GM12878 (cell line): ENCODE results near the gene NADSYN1. TPM values are rescaled to one million over a fixed set of nuclear protein-coding genes. Genes with fewer than 3 reads are reported as not detected.

Experiments
- ATAC-seq: fragments of 200-7000 bp; cut with Tn5 transposase; 3 replicates; pipeline ENCODE4 v1.9.1; 2020; ENCODE audit warnings: mild to moderate bottlenecking, moderate library complexity
- BruUV-seq: library from RNA; stranded (reverse); fragments of 400-500 nt; replicated peaks from 2 replicates; lab custom pipeline; 2021; lab: Mats Ljungman, UMichigan
- CTCF ChIA-PET: fragments of 300-600 bp; sonication (Branson Sonifier 250); formaldehyde crosslinking; extraction: SDS; loops from one replicate; lab custom pipeline; 2021; ENCODE audit warnings: inconsistent platforms; lab: Yijun Ruan, JAX
- POLR2A ChIA-PET: fragments of 350-600 bp; formaldehyde crosslinking; extraction: SDS; loops from one replicate; lab custom pipeline; 2021; ENCODE audit warnings: inconsistent platforms; lab: Charles Lee
- RAD21 ChIA-PET: fragments of 300-600 bp; sonication (Branson Sonifier 250); formaldehyde crosslinking; loops from one replicate; lab custom pipeline; 2023; ENCODE audit warnings: antibody characterized with exemption; ENCODE audit not compliant: unreplicated experiment; lab: Charles Lee
- SMC1A ChIA-PET: fragments of 300-600 bp; sonication (Branson Sonifier 250); formaldehyde crosslinking; loops from one replicate; lab custom pipeline; 2023; ENCODE audit not compliant: unreplicated experiment, uncharacterized antibody; lab: Charles Lee
- DNase-seq: peaks from one replicate; pipeline ENCODE4 v3.0.0-alpha.2; 2011; ENCODE audit warnings: low read depth, low spot score
- FAIRE-seq: peaks from 3 replicates; lab custom pipeline; 2011; peaks lifted over from hg19 to GRCh38; lab: Jason Lieb, UNC
- H2AFZ ChIP-seq: 2 replicates; pipeline ENCODE4 v1.6.0; 2011; ENCODE audit warnings: low read depth, low read length, control low read depth; ENCODE audit not compliant: control insufficient read depth
- H3K27ac ChIP-seq: 2 replicates; pipeline ENCODE4 v1.5.1; 2011; ENCODE audit warnings: control low read depth; ENCODE audit not compliant: control insufficient read depth, insufficient read depth
- H3K27me3 ChIP-seq, 2 experiments: replicated peaks in 1 of 2; 2 replicates each; pipeline versions ENCODE4 v1.6.0 to v1.6.1; 2011; ENCODE audit warnings: low read length in 1 of 2; ENCODE audit not compliant: control insufficient read depth in 2 of 2, insufficient read depth in 2 of 2
- H3K36me3 ChIP-seq, 2 experiments: 2 replicates each; pipeline ENCODE4 v1.5.1; 2011; ENCODE audit warnings: low read length in 1 of 2; ENCODE audit not compliant: control insufficient read depth in 2 of 2, insufficient read depth in 2 of 2
- H3K4me1 ChIP-seq: 2 replicates; pipeline ENCODE4 v1.6.1; 2011; ENCODE audit warnings: mild to moderate bottlenecking, low read length, moderate library complexity, mixed read lengths; ENCODE audit not compliant: control insufficient read depth, insufficient read depth
- H3K4me2 ChIP-seq: 2 replicates; pipeline ENCODE4 v1.6.0; 2011; ENCODE audit warnings: control low read depth; ENCODE audit not compliant: control insufficient read depth, insufficient read depth
- H3K4me3 ChIP-seq: fragments of 200-600 bp; sonication (generic); 2 replicates; pipeline ENCODE4 v1.5.1; 2016
- H3K79me2 ChIP-seq: 2 replicates; pipeline ENCODE4 v1.6.0; 2011; ENCODE audit warnings: low read length; ENCODE audit not compliant: control insufficient read depth, insufficient read depth
- H3K9ac ChIP-seq: 2 replicates; pipeline ENCODE4 v1.8.0; 2011; ENCODE audit warnings: low read length, control low read depth, mixed read lengths; ENCODE audit not compliant: control insufficient read depth, insufficient read depth
- H3K9me3 ChIP-seq: replicated peaks from 3 replicates; pipeline ENCODE4 v1.5.1; 2011; ENCODE audit warnings: mild to moderate bottlenecking, low read length; ENCODE audit not compliant: control insufficient read depth, insufficient read depth
- H4K20me1 ChIP-seq: 2 replicates; pipeline ENCODE4 v1.6.0; 2011; ENCODE audit not compliant: control insufficient read depth, insufficient read depth
- CBX5 ChIP-seq: sonication (generic); IDR thresholded peaks from 2 replicates; pipeline ENCODE4 v1.6.1; 2016; ENCODE audit warnings: low read depth, moderate library complexity, mild to moderate bottlenecking, inconsistent platforms
- CHD2 ChIP-seq: IDR thresholded peaks from 2 replicates; pipeline ENCODE4 v1.6.1; 2011; ENCODE audit warnings: low read depth, low read length, improper control_type of control experiment, borderline replicate concordance
- CREM ChIP-seq: IDR thresholded peaks from 2 replicates; pipeline ENCODE4 v1.6.1; 2014; ENCODE audit warnings: antibody characterized with exemption, low read depth
- ESRRA ChIP-seq: IDR thresholded peaks from 2 replicates; pipeline ENCODE4 v1.6.1; 2012; ENCODE audit warnings: mild to moderate bottlenecking, low read length, improper control_type of control experiment
- ETV6 ChIP-seq, 2 experiments: fragments of 450-650 bp in 1 of 2; IDR thresholded peaks in 1 of 2; conservative IDR thresholded peaks in 1 of 2; 2 replicates each; pipeline ENCODE4 v1.6.1; 2014; ENCODE audit warnings: antibody characterized with exemption in 1 of 2, borderline replicate concordance in 1 of 2, low read depth in 1 of 2, mild to moderate bottlenecking in 1 of 2, moderate library complexity in 1 of 2
- GATAD2B ChIP-seq: fragments of 450-650 bp; conservative IDR thresholded peaks from 2 replicates; pipeline ENCODE4 v1.6.1; 2017; ENCODE audit warnings: low read depth, mild to moderate bottlenecking, moderate library complexity
- IRF3 ChIP-seq: fragments of 450-650 bp; IDR thresholded peaks from 2 replicates; pipeline ENCODE4 v1.6.1; 2014; ENCODE audit warnings: mild to moderate bottlenecking
- IRF4 ChIP-seq: IDR thresholded peaks from 2 replicates; pipeline ENCODE4 v1.6.1; 2011; ENCODE audit warnings: low read depth, low read length
- NFYA ChIP-seq: IDR thresholded peaks from 2 replicates; pipeline ENCODE4 v1.6.1; 2011; ENCODE audit warnings: low read depth, mild to moderate bottlenecking, low read length, improper control_type of control experiment, borderline replicate concordance
- PRDM15 ChIP-seq: fragments of 450-650 bp; formaldehyde crosslinking; IDR thresholded peaks from 2 replicates; pipeline ENCODE4 v1.4.0; 2020; ENCODE audit warnings: mild to moderate bottlenecking, moderate library complexity
- SMC3 ChIP-seq: IDR thresholded peaks from 2 replicates; pipeline ENCODE4 v1.6.1; 2011; ENCODE audit warnings: low read length, improper control_type of control experiment, borderline replicate concordance
- SP1 ChIP-seq: IDR thresholded peaks from one replicate; pipeline ENCODE4 v1.6.1; 2011; ENCODE audit warnings: low read depth, low read length
- SRF ChIP-seq, 2 experiments: IDR thresholded peaks; 2 replicates each; pipeline ENCODE4 v1.6.1; 2011; ENCODE audit warnings: low read depth in 2 of 2, low read length in 2 of 2, mild to moderate bottlenecking in 1 of 2, moderate library complexity in 1 of 2
- TAF1 ChIP-seq: IDR thresholded peaks from 2 replicates; pipeline ENCODE4 v1.6.1; 2011; ENCODE audit warnings: mild to moderate bottlenecking, low read depth, low read length, borderline replicate concordance
- ZZZ3 ChIP-seq: IDR thresholded peaks from 2 replicates; pipeline ENCODE4 v1.6.1; 2011; ENCODE audit warnings: low read depth; ENCODE audit not compliant: control insufficient read depth, insufficient read length
- WGBS: methylation state at CpG from one replicate; pipeline ENCODE4 v1.1.6; 2016; ENCODE audit warnings: low lambda C conversion rate; ENCODE audit not compliant: insufficient replicate concordance, insufficient coverage; ENCODE audit errors: missing lambda C conversion rate; 5-methylcytosine and 5-hydroxymethylcytosine counted together
- in situ Hi-C: fragments of 300-500 bp; cut with MboI; formaldehyde crosslinking; loops from 9 replicates; pipeline ENCODE4 v1.14.3; 2018; ENCODE audit warnings: mixed read lengths
- intact Hi-C: fragments of 100-400 bp; cut with micrococcal nuclease; formaldehyde crosslinking; loops from one replicate; pipeline ENCODE4 v1.14.2; 2022; ENCODE audit not compliant: unreplicated experiment
- polyA plus RNA-seq, 11 experiments: library from polyadenylated mRNA; depleted of rRNA in 4 of 11; unstranded in 6 of 11; stranded (reverse) in 5 of 11; fragments of >200 nt; fragmentation: Nextera tagmentation in 4 of 11; fragmentation: Illumina TruSeq in 1 of 11; extraction: Ambion mirVana in 4 of 11; extraction: Trizol in 1 of 11; gene quantifications; 1 replicate in 1 of 11; 2 replicates in 10 of 11; pipeline versions ENCODE4 v1.2.1 to v1.2.3, GENCODE V29; 2011 to 2016; ENCODE audit warnings: inconsistent platforms in 2 of 11, missing spikeins in 2 of 11, low read depth in 1 of 11
- total RNA-seq, 4 experiments: library from RNA; depleted of rRNA in 3 of 4; stranded (reverse); fragments of >200 nt in 3 of 4; fragmentation: Illumina TruSeq in 1 of 4; extraction: Trizol in 1 of 4; gene quantifications; 2 replicates each; pipeline versions ENCODE4 v1.2.1 to v1.2.3, GENCODE V29; 2013 to 2021
- TF ChIP-seq, protein P1 (sequence below), 3 experiments: IDR thresholded peaks in 2 of 3; conservative IDR thresholded peaks in 1 of 3; 2 replicates each; pipeline ENCODE4 v1.5.1; 2011; ENCODE audit warnings: low read depth in 3 of 3, low read length in 3 of 3, mild to moderate bottlenecking in 3 of 3, control low read depth in 2 of 3, moderate library complexity in 2 of 3, inconsistent platforms in 1 of 3, mixed read lengths in 1 of 3; ENCODE audit not compliant: control insufficient read depth in 2 of 3, insufficient read depth in 1 of 3; ENCODE audit errors: extremely low read depth in 1 of 3

Gene NADSYN1
- total and polyA plus RNA-seq, 10 of the 15 experiments (the other 5 are each of a cell fraction or from before 2014, with no cell fraction given) = 12.2 to 90.2 (median 69.5) TPM

DNA sequence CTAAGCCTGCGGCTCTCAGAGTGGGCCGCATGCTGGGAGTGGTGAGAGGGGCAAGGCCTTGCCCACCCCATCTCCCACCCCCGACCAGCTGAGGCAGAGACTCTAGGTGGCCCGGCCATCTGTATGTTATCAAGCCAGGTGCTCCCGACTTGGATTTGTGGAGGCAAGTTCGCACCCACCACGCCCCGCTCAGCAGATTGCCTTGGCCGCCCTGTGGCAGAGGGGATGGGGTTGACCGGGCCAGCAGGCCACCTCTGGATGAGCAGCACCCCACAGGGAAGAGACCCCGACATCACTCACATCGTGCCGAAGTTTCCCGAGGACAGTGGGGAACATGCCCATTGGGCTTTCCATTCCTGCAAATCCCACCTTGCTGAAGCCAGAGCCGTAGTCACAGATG, 45.6 kb upstream of the NADSYN1 start:
- Histone ChIP-seq H3K27ac (no peak overlapping the region), H2AFZ (no peak overlapping the region), H3K4me1 (no peaks in the 10 kb centered on the region), H3K9me3 (no peaks in the 10 kb centered on the region; the same call in 2 of the 3 replicates), H3K36me3 (no peaks in the 10 kb centered on the region)
- DNase-seq (no peak), ATAC-seq (no peak)
- intact Hi-C loops = no loop called here
- SMC1A ChIA-PET = no interaction called here
- TF ChIP-seq IRF4 = no peak
- TF ChIP-seq ETV6 (conservative IDR thresholded peaks at IDR 0.05 in 1 of 2, IDR thresholded peaks at IDR 0.05 in 1 of 2; ENCODE audit: borderline replicate concordance in 1 of 2, low read depth in 1 of 2) = no peak
- TF ChIP-seq SP1 = no peak
- TF ChIP-seq, protein P1, sequence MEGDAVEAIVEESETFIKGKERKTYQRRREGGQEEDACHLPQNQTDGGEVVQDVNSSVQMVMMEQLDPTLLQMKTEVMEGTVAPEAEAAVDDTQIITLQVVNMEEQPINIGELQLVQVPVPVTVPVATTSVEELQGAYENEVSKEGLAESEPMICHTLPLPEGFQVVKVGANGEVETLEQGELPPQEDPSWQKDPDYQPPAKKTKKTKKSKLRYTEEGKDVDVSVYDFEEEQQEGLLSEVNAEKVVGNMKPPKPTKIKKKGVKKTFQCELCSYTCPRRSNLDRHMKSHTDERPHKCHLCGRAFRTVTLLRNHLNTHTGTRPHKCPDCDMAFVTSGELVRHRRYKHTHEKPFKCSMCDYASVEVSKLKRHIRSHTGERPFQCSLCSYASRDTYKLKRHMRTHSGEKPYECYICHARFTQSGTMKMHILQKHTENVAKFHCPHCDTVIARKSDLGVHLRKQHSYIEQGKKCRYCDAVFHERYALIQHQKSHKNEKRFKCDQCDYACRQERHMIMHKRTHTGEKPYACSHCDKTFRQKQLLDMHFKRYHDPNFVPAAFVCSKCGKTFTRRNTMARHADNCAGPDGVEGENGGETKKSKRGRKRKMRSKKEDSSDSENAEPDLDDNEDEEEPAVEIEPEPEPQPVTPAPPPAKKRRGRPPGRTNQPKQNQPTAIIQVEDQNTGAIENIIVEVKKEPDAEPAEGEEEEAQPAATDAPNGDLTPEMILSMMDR (IDR thresholded peaks at IDR 0.05 in 2 of 3, conservative IDR thresholded peaks at IDR 0.05 in 1 of 3; ENCODE audit: control insufficient read depth in 2 of 3, extremely low read depth in 1 of 3, insufficient read depth in 1 of 3, low read depth in 3 of 3, low read length in 3 of 3) = no peak
- no peak for TF ChIP-seq GATAD2B
- TF ChIP-seq SRF (IDR thresholded peaks at IDR 0.05; ENCODE audit: low read depth in 2 of 2, low read length in 2 of 2) = no peak
- no peak for TF ChIP-seq NFYA
- TF ChIP-seq TAF1 = no peak
- TF ChIP-seq CHD2 = no peak
- no peak for TF ChIP-seq ZZZ3
- no peak for TF ChIP-seq CBX5
- TF ChIP-seq CREM = no peak
- TF ChIP-seq IRF3 = no peak
- no peak for TF ChIP-seq SMC3
- no peak for TF ChIP-seq PRDM15
- no peak for TF ChIP-seq ESRRA
- TF ChIP-seq, all 136 proteins: peak for 0
- no peak for FAIRE-seq
- Histone ChIP-seq H3K4me2 (no peak overlapping the region), H3K9ac (no peak overlapping the region), H3K4me3 (no peak overlapping the region), H3K27me3 (no peaks in the 10 kb centered on the region), H4K20me1 (no peaks in the 10 kb centered on the region), H3K79me2 (no peaks in the 10 kb centered on the region)
- in situ Hi-C loops = no loop called here
- CTCF ChIA-PET = no interaction called here
- RAD21 ChIA-PET = no interaction called here
- POLR2A ChIA-PET = no interaction called here
- 79% methylated on average over 14 of the region's 15 CpGs for WGBS
- BruUV-seq = no TSS peak
